ENCODE results near the gene ABCA1. TPM values are rescaled to one million over a fixed set of nuclear protein-coding genes. Genes with fewer than 3 reads are reported as not detected.
A peak's percentile ranks its signal among the peaks of the same experiment; 100 is the strongest.

Gene ABCA1
- total and polyA plus RNA-seq, 3 donors from 2014 or later, result 8.5 to 57.9 (median 42.0) TPM

DNA sequence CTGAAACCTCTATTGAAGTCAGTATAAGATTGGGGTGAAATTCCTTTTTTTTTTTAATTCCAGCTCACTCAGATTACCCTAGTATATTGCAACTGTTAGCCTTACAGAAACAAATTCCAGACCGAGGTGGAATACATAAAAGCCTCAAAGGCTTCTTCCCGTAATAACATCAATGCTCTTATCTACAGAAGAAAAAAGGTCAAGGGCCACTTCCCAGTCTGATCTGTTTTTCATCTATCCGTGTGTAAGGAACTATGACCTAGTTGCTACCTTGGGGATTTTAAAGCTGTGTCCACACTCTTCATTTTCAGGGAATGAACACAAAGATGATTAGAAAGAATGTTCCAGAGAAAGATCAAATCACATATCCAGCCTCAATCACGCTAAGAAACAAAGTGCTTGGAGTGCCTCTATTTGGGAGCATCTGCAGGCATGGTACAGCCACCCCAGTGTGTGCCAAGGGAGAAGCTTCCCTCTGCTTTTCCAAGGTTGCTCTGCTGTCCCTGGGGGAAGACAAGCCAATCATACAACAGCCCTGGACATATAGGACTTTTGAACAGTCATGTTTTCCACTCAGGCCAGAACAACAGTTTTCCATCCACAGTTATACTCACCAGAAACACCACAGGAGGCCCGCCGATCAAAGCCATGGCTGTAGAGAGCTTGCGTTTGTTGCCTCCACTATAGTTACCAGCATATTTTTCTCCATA, 140.5 kb downstream of the ABCA1 start:
- Histone ChIP-seq H3K27ac (no peak overlapping the region), H3K36me3 (ENCODE audit: low read depth, missing control alignments) (no peaks in the 10 kb centered on the region), H3K4me1 (no peaks in the 10 kb centered on the region), H3K4me3 (no peak overlapping the region), H3K27me3 (no peaks in the 10 kb centered on the region), H3K9me3 (no peaks in the 10 kb centered on the region)
- TF ChIP-seq, protein P1, sequence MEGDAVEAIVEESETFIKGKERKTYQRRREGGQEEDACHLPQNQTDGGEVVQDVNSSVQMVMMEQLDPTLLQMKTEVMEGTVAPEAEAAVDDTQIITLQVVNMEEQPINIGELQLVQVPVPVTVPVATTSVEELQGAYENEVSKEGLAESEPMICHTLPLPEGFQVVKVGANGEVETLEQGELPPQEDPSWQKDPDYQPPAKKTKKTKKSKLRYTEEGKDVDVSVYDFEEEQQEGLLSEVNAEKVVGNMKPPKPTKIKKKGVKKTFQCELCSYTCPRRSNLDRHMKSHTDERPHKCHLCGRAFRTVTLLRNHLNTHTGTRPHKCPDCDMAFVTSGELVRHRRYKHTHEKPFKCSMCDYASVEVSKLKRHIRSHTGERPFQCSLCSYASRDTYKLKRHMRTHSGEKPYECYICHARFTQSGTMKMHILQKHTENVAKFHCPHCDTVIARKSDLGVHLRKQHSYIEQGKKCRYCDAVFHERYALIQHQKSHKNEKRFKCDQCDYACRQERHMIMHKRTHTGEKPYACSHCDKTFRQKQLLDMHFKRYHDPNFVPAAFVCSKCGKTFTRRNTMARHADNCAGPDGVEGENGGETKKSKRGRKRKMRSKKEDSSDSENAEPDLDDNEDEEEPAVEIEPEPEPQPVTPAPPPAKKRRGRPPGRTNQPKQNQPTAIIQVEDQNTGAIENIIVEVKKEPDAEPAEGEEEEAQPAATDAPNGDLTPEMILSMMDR (IDR thresholded peaks at IDR 0.05), result no peak
- TF ChIP-seq POLR2A (IDR thresholded peaks at IDR 0.05), result no peak
- 65 to 68% methylated on average over 7 of the region's 7 CpGs for WGBS, 2 donors
- intact Hi-C loops (cut with DNase I; ENCODE audit: low total_unique reads), result no loop called here
- DNase-seq, result no peak

DNA sequence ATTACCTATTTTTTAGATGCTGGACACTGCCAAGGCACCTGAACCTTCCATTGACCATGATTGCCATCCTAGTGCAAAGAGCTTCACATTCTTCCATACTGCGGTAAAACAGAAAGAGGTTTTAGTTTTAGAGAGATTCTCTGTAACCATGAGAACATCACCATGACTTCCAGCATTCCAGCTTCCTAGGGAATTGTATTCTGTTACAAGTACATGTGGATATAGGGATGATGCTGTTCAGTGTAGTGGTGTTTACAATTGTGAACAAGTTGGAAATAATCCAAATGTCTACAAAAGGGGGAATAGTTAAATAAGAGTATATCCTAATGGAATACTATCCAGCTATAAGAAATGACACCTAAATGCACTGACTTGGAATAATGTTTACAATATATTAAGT, 141.7 kb downstream of the ABCA1 start:
- no peaks in the 10 kb centered on the region for H3K36me3 ChIP-seq (ENCODE audit: low read depth, missing control alignments)
- H3K27ac ChIP-seq, result no peak overlapping the region
- WGBS, 2 donors, result 96 to 100% methylated on average over 1 of the region's 1 CpG
- TF ChIP-seq POLR2A (IDR thresholded peaks at IDR 0.05), result no peak
- TF ChIP-seq, protein P1 (IDR thresholded peaks at IDR 0.05), result no peak
- H3K27me3 ChIP-seq, result no peaks in the 10 kb centered on the region
- no peak for DNase-seq
- intact Hi-C loops (cut with DNase I; ENCODE audit: low total_unique reads), result no loop called here
- no peak overlapping the region for H3K4me3 ChIP-seq
- peaks cover 3% of the 10 kb centered on the region for H3K4me1 ChIP-seq
- no peaks in the 10 kb centered on the region for H3K9me3 ChIP-seq

DNA sequence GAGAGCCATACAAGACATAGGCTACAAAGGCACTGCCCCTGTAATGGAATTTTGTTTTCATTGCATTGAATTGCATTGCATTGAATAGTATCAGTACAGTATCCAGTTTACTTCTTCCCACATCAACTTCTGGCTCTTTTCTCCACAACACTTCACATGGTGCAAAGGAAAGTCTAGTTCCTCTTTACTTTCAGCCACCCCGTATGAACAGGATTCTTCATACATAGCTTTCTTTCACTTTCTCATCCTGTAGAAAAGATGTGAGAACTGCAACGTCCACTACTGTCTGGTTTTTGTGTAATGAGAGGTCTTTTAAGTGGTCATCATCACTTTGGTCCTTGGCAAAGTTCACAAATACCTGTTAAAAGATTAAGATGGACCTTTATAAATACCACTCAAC, 143.9 kb downstream of the ABCA1 start:
- Histone ChIP-seq H3K36me3 (ENCODE audit: low read depth, missing control alignments) (no peaks in the 10 kb centered on the region), H3K4me1 (peaks cover 7% of the 10 kb centered on the region), H3K9me3 (no peaks in the 10 kb centered on the region), H3K27ac (no peak overlapping the region), H3K27me3 (no peaks in the 10 kb centered on the region), H3K4me3 (no peak overlapping the region)
- DNase-seq, result no peak
- no peak for TF ChIP-seq POLR2A (IDR thresholded peaks at IDR 0.05)
- TF ChIP-seq, protein P1 (IDR thresholded peaks at IDR 0.05), result no peak
- intact Hi-C loops (cut with DNase I; ENCODE audit: low total_unique reads), result no loop called here
- 57 to 59% methylated on average over 2 of the region's 2 CpGs for WGBS, 2 donors

DNA sequence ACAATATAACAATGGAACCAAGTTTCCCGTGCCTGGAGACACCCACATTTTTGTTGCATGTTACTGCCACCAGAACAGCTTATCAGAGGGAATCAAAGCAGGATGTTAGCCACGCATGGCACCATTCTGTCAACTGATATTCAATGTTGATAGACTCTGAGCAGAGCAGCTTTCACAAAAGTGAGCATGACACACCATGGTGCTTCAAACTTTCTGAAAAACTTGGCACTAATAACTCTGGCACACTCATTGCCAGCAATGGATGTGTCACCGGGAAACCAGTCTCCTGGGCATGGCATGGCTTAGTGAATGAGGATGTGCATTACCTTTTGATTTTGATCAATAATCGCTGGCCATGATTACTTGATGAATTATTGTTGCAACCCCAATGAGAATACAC, 144.4 kb downstream of the ABCA1 start:
- no peaks in the 10 kb centered on the region for H3K9me3 ChIP-seq
- WGBS, 2 donors, result 97 to 98% methylated on average over 4 of the region's 4 CpGs
- peaks cover 7% of the 10 kb centered on the region for H3K4me1 ChIP-seq
- no peak overlapping the region for H3K27ac ChIP-seq
- no peak for DNase-seq
- no peaks in the 10 kb centered on the region for H3K36me3 ChIP-seq (ENCODE audit: low read depth, missing control alignments)
- intact Hi-C loops (cut with DNase I; ENCODE audit: low total_unique reads), result no loop called here
- no peaks in the 10 kb centered on the region for H3K27me3 ChIP-seq
- TF ChIP-seq POLR2A (IDR thresholded peaks at IDR 0.05), result no peak
- TF ChIP-seq, protein P1 (IDR thresholded peaks at IDR 0.05), result no peak
- H3K4me3 ChIP-seq, result no peak overlapping the region

DNA sequence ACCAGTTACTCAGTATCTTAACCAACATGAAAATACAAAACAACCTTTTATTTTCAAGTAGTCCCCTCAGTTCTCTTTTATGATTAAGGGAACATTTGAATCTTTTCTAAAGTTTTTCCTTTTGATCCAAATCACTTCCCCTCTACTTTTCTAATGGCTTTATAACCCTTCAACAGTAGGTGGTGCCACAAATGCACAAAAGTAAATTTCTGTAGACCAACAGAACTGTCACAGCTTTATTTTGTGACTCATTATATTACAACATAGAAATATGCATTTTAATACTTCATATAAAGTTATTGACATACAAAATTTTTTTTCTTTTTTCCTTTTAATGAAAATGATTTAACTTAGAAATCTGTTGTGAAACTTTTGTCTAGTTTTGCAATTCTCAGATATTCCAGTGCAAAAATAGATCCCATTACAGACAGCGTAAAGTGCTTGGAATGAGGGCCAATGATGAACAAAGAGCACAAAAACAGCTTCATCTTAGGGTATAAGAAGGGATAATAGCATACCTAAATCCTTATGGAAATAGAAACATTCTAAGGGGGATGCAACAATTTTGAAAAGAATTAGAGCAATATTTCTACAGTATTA, 147.1 kb downstream of the ABCA1 start:
- H3K36me3 ChIP-seq (ENCODE audit: low read depth, missing control alignments), result no peaks in the 10 kb centered on the region
- DNase-seq, result no peak
- WGBS, 2 donors, result 92 to 93% methylated on average over 1 of the region's 1 CpG
- no peak overlapping the region for H3K4me3 ChIP-seq
- TF ChIP-seq, protein P1 (IDR thresholded peaks at IDR 0.05), result peak in 1 of 3 experiments; percentile 19
- no peak for TF ChIP-seq POLR2A (IDR thresholded peaks at IDR 0.05)
- H3K4me1 ChIP-seq, result peaks cover 7% of the 10 kb centered on the region
- intact Hi-C loops (cut with DNase I; ENCODE audit: low total_unique reads), result no loop called here
- no peak overlapping the region for H3K27ac ChIP-seq
- no peaks in the 10 kb centered on the region for H3K27me3 ChIP-seq
- H3K9me3 ChIP-seq, result no peaks in the 10 kb centered on the region
